Stomach (tissue), 4 donors: ENCODE data around the gene FBF1.

ENCODE experiments used
- POLR2A ChIP-seq, 4 donors: fragments of 450-650 bp; IDR thresholded peaks; one replicate each; pipeline ENCODE4 v1.6.1; 2016; ENCODE audit warnings: antibody characterized with exemption in 4 of 4, control low read depth in 2 of 4, mild to moderate bottlenecking in 1 of 4, moderate library complexity in 1 of 4
- POLR2AphosphoS5 ChIP-seq, 3 donors: sonication (generic); formaldehyde crosslinking; IDR thresholded peaks; one replicate each; pipeline ENCODE4 v1.6.1; 2016; ENCODE audit warnings: antibody characterized with exemption in 3 of 3
- TF ChIP-seq, protein P1 (sequence below), 7 experiments: fragments of 450-650 bp in 4 of 7; fragments of 200-600 bp in 3 of 7; sonication (generic) in 3 of 7; IDR thresholded peaks; one replicate each; pipeline ENCODE4 v1.5.1; 2016 to 2019; ENCODE audit warnings: antibody characterized with exemption in 7 of 7, control low read depth in 2 of 7, mild to moderate bottlenecking in 1 of 7

GRCh38 chr17:75878174-75878998, 62.5 kb downstream of the FBF1 start, which contains the start of gene TRIM47:
- TF ChIP-seq POLR2AphosphoS5 (IDR thresholded peaks at IDR 0.05) (peak; percentile 37 to 87 (median 80)), POLR2A (IDR thresholded peaks at IDR 0.05) (no peak)
- TF ChIP-seq, protein P1, sequence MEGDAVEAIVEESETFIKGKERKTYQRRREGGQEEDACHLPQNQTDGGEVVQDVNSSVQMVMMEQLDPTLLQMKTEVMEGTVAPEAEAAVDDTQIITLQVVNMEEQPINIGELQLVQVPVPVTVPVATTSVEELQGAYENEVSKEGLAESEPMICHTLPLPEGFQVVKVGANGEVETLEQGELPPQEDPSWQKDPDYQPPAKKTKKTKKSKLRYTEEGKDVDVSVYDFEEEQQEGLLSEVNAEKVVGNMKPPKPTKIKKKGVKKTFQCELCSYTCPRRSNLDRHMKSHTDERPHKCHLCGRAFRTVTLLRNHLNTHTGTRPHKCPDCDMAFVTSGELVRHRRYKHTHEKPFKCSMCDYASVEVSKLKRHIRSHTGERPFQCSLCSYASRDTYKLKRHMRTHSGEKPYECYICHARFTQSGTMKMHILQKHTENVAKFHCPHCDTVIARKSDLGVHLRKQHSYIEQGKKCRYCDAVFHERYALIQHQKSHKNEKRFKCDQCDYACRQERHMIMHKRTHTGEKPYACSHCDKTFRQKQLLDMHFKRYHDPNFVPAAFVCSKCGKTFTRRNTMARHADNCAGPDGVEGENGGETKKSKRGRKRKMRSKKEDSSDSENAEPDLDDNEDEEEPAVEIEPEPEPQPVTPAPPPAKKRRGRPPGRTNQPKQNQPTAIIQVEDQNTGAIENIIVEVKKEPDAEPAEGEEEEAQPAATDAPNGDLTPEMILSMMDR (IDR thresholded peaks at IDR 0.05) = no peak
